ENCODE measurements around the gene ZNF331. TPM values are rescaled to one million over a fixed set of nuclear protein-coding genes. Genes with fewer than 3 reads are reported as not detected.

Gene ZNF331
- total RNA-seq, 4 donors from 2014 or later = 2.8 to 15.8 (median 7.9) TPM

DNA sequence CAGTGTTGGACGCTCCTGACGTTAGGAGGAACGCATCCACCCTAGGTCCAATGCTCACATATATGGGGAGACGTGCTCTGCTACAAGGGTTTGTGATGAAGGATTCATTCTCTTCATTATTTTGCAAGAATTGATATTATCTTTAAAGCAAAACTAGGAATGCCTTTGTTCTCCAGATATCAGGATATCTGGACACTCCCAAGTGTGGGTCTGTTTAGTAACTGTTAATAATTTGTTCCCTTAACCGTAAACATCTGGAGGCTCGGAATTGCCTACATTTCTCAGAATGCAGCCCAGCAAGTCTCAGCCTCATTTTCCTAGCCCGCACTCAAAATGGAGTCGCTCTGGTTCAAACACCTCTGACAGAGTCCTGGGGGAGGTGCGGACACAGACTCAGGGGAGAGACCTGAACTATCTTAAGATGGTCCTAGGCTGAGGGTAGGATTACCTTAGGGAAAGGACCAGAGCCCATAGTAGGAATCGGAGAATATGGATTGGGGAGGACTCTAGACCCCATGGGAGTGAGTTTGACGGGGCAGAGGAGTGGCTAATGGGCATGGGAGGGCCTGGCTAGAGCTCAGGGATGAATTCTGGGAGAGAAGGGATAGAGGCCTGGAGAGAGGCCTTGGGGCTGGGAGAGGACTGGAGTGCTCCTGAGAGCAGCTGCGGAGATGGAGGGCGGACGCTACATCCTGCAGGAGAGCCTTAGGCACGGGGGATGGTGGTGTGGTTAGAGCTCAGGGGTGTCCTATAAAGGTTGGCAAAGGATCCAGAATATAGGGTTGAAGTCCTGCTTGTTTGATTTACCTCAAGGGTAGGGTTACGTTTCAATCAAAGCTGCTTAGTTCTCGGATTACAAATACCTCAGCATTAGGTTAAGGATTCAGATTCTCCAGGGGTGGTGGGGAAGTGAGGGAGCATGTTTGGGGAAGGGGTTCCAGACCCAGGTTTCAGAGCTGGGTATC is 43.2 kb downstream of the ZNF331 start:
- WGBS, 2 donors = 80 to 85% methylated on average over 15 to 16 of the region's 17 CpGs
- no peak for DNase-seq
- Histone ChIP-seq H3K36me3 (peaks cover 15 to 42% (median 17%) of the 10 kb centered on the region in 3 donors), H3K27me3 (no peaks in the 10 kb centered on the region), H3K4me1 (no peaks in the 10 kb centered on the region), H3K27ac (no peak overlapping the region), H3K4me3 (no peak overlapping the region), H3K9me3 (peaks cover 0 to 62% (median 28%) of the 10 kb centered on the region in 3 donors)
- intact Hi-C loops (cut with DNase I) = no loop called here
- no peak for TF ChIP-seq POLR2A (IDR thresholded peaks at IDR 0.05)
- TF ChIP-seq, protein P1, sequence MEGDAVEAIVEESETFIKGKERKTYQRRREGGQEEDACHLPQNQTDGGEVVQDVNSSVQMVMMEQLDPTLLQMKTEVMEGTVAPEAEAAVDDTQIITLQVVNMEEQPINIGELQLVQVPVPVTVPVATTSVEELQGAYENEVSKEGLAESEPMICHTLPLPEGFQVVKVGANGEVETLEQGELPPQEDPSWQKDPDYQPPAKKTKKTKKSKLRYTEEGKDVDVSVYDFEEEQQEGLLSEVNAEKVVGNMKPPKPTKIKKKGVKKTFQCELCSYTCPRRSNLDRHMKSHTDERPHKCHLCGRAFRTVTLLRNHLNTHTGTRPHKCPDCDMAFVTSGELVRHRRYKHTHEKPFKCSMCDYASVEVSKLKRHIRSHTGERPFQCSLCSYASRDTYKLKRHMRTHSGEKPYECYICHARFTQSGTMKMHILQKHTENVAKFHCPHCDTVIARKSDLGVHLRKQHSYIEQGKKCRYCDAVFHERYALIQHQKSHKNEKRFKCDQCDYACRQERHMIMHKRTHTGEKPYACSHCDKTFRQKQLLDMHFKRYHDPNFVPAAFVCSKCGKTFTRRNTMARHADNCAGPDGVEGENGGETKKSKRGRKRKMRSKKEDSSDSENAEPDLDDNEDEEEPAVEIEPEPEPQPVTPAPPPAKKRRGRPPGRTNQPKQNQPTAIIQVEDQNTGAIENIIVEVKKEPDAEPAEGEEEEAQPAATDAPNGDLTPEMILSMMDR (IDR thresholded peaks at IDR 0.05) = no peak

DNA sequence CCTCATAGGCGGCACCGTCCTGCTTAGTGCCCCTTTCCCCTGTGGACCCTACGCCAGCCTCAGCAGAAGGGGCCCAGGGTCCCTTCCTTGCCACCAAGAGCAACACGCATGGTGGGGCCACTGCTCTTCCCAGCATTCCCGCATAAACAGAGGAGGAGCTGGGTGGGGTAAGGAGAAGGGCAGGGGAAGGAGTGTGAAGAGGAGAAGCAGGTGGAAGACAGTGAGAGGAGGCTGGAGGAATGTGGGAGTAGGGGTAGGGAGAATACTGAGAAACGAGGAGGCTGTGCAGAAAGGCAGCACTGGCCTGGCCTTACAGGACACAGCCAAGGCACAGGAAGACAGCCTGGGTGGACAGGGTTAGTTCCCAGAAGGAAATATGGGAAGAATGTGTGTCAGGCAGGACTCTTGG is 43.9 kb downstream of the ZNF331 start:
- no peak overlapping the region for H3K4me3 ChIP-seq
- WGBS, 2 donors = 54 to 67% methylated on average over 2 to 3 of the region's 6 CpGs
- TF ChIP-seq, protein P1 (IDR thresholded peaks at IDR 0.05) = no peak
- no peak for TF ChIP-seq POLR2A (IDR thresholded peaks at IDR 0.05)
- H3K9me3 ChIP-seq = peaks cover 0 to 55% (median 21%) of the 10 kb centered on the region in 3 donors
- H3K36me3 ChIP-seq = peaks cover 12 to 35% (median 12%) of the 10 kb centered on the region in 3 donors
- no peaks in the 10 kb centered on the region for H3K4me1 ChIP-seq
- H3K27ac ChIP-seq = no peak overlapping the region
- intact Hi-C loops (cut with DNase I) = no loop called here
- no peaks in the 10 kb centered on the region for H3K27me3 ChIP-seq
- no peak for DNase-seq

DNA sequence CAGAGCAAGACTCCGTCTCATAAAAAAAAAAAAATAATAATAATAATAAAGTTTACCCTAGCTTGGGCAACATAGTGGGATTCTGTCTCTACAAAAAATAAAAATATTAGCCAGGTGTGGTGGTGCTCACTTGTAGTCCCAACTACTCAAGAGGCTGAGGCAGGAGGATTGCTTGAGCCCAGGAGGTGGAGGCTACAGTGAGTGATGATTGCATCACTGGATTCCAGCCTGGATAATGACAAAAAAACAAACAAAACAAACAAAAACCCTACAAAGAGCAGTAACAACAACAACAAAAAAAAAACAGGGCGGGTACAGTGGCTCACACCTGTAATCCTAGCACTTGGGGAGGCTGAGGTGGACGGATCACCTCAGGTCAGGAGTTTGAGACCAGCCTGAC is 45.2 kb downstream of the ZNF331 start:
- Histone ChIP-seq H3K27me3 (no peaks in the 10 kb centered on the region), H3K4me1 (no peaks in the 10 kb centered on the region), H3K4me3 (no peak overlapping the region), H3K36me3 (peaks cover 0 to 22% (median 0%) of the 10 kb centered on the region in 3 donors), H3K27ac (no peak overlapping the region), H3K9me3 (peaks cover 0 to 42% (median 9%) of the 10 kb centered on the region in 3 donors)
- DNase-seq = no peak
- TF ChIP-seq POLR2A (IDR thresholded peaks at IDR 0.05) = no peak
- TF ChIP-seq, protein P1 (IDR thresholded peaks at IDR 0.05) = no peak
- intact Hi-C loops (cut with DNase I) = no loop called here
- 76 to 86% methylated on average over 3 of the region's 3 CpGs for WGBS, 2 donors

DNA sequence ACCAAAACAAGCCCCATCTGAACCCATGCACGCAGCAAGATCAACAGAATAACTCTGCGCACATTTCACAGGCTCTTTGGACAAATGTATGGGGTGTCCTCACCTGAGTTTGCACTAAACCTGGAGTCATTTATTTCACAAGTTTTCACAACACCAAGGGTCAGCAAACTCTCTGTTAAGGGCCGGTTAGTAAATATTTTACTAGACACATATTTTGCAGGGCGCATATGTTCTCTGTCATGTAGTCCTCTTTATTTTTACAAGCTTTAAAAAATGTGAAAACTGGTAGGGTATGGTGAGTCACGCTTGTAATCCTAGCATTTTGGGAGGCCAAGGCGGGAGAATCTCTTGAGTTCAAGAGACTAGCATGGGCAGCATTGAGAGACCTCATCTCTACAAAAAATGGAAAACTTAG is 48.3 kb downstream of the ZNF331 start:
- TF ChIP-seq, protein P1 (IDR thresholded peaks at IDR 0.05) = no peak
- no peak for TF ChIP-seq POLR2A (IDR thresholded peaks at IDR 0.05)
- DNase-seq = no peak
- intact Hi-C loops (cut with DNase I) = no loop called here
- no peaks in the 10 kb centered on the region for H3K4me1 ChIP-seq
- no peak overlapping the region for H3K27ac ChIP-seq
- H3K27me3 ChIP-seq = no peaks in the 10 kb centered on the region
- no peaks in the 10 kb centered on the region for H3K36me3 ChIP-seq
- peaks cover 0 to 11% (median 0%) of the 10 kb centered on the region in 3 donors for H3K9me3 ChIP-seq
- H3K4me3 ChIP-seq = no peak overlapping the region
- WGBS, 2 donors = 94 to 96% methylated on average over 6 of the region's 6 CpGs

DNA sequence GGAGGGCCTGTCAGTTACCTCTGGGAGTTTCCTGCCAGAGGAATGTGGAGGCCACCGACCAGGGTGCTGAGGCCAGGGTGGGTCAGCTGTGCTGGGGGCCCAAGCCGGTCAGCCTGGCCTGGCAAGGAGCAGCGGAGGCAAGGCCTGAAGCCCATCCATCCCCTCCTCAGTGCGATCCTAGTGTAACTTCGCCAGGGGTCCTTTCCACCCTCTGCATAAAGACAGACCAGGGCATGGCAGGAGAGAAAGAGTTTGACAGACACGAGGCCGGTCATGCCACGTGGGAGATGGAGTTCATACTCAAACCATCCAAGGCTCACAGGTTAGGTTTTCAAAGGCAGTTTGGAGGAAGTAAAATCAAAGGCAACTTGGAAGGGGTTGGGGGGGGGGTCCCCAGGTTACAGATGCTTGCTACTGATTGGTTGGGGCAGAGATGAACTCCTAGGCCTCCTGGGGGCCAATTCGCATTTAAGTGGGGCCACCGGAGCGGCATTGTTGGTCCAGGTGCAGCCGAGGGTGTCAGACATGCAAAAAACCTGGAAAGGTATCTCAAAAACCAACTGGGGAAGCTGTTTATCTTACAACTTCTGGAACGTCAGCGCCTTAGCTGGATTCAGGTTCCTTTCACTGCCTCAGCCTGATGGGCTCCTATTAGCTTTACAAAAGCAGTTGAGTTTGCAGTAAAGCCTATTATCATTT is 57.0 kb downstream of the ZNF331 start:
- Histone ChIP-seq H3K9me3 (peaks cover 0 to 8% (median 0%) of the 10 kb centered on the region in 3 donors), H3K4me1 (no peaks in the 10 kb centered on the region), H3K27ac (no peak overlapping the region), H3K4me3 (no peak overlapping the region), H3K27me3 (no peaks in the 10 kb centered on the region), H3K36me3 (no peaks in the 10 kb centered on the region)
- no peak for TF ChIP-seq POLR2A (IDR thresholded peaks at IDR 0.05)
- TF ChIP-seq, protein P1 (IDR thresholded peaks at IDR 0.05) = no peak
- WGBS, 2 donors = 49 to 57% methylated on average over 5 to 9 of the region's 14 CpGs
- DNase-seq = no peak
- intact Hi-C loops (cut with DNase I) = no loop called here

Measured in esophagus squamous epithelium (tissue), 5 donors.